OCI-LY1 (cell line): ENCODE results near the gene C17orf100.

Source experiments
- H2AFZ ChIP-seq: fragments of 200-600 bp; sonication (generic), shearing (Covaris generic); 2 replicates; pipeline ENCODE4 v1.6.0; 2014; ENCODE audit warnings: antibody characterized with exemption, mild to moderate bottlenecking, low read length
- H3F3A ChIP-seq: fragments of 200-600 bp; sonication (generic), shearing (Covaris generic); 2 replicates; pipeline ENCODE4 v1.6.0; 2014; ENCODE audit warnings: mild to moderate bottlenecking, antibody characterized with exemption, low read length, moderate library complexity; ENCODE audit not compliant: insufficient read depth
- H3K27ac ChIP-seq: fragments of 200-600 bp; sonication (generic); 2 replicates; pipeline ENCODE4 v1.5.1; 2014; ENCODE audit warnings: low read length, mixed run types, mild to moderate bottlenecking, low read depth; ENCODE audit not compliant: poor library complexity, severe bottlenecking
- H3K27me3 ChIP-seq: fragments of 200-600 bp; sonication (generic); 2 replicates; pipeline ENCODE4 v1.6.0; 2014; ENCODE audit warnings: antibody characterized with exemption, mild to moderate bottlenecking, low read length, moderate library complexity; ENCODE audit not compliant: insufficient read depth
- H3K36me3 ChIP-seq: fragments of 200-600 bp; sonication (generic); 2 replicates; pipeline ENCODE4 v1.6.1; 2014; ENCODE audit warnings: mild to moderate bottlenecking, antibody characterized with exemption, low read length, moderate library complexity, mixed read lengths; ENCODE audit not compliant: insufficient read depth
- H3K4me1 ChIP-seq: fragments of 200-600 bp; sonication (generic); 2 replicates; pipeline ENCODE4 v1.5.1; 2014; ENCODE audit warnings: mild to moderate bottlenecking, low read length, moderate library complexity; ENCODE audit not compliant: insufficient read depth, severe bottlenecking
- H3K4me2 ChIP-seq: fragments of 200-600 bp; sonication (generic), shearing (Covaris generic); 2 replicates; pipeline ENCODE4 v1.6.1; 2014; ENCODE audit warnings: low read length
- H3K4me3 ChIP-seq: fragments of 200-600 bp; sonication (generic); 2 replicates; pipeline ENCODE4 v1.5.1; 2014; ENCODE audit warnings: low read length, low read depth, mild to moderate bottlenecking, mixed read lengths; ENCODE audit not compliant: poor library complexity, severe bottlenecking
- H3K79me2 ChIP-seq: fragments of 200-600 bp; shearing (Covaris generic); 2 replicates; pipeline ENCODE4 v1.6.1; 2016; ENCODE audit warnings: mixed run types, low read length, mixed read lengths; ENCODE audit not compliant: insufficient read depth
- H3K9ac ChIP-seq: fragments of 200-600 bp; sonication (generic), shearing (Covaris generic); 2 replicates; pipeline ENCODE4 v1.6.1; 2014; ENCODE audit warnings: mild to moderate bottlenecking, low read length, mixed read lengths
- H3K9me2 ChIP-seq: fragments of 200-600 bp; sonication (generic), shearing (Covaris generic); 2 replicates; pipeline ENCODE4 v1.6.1; 2014; ENCODE audit warnings: low read depth, mild to moderate bottlenecking, low read length, mixed read lengths
- H3K9me3 ChIP-seq: fragments of 200-600 bp; shearing (Covaris generic); 2 replicates; pipeline ENCODE4 v1.6.1; 2014; ENCODE audit warnings: low read length, mixed read lengths
- H4K20me1 ChIP-seq: fragments of 200-600 bp; sonication (generic), shearing (Covaris generic); 2 replicates; pipeline ENCODE4 v1.6.0; 2016; ENCODE audit warnings: mild to moderate bottlenecking, low read length; ENCODE audit not compliant: insufficient read depth
- EZH2 ChIP-seq: fragments of 200-600 bp; sonication (generic), shearing (Covaris generic); IDR thresholded peaks from 2 replicates; pipeline ENCODE4 v1.8.0; 2017; ENCODE audit warnings: borderline replicate concordance, mixed run types, mild to moderate bottlenecking, antibody characterized with exemption, low read length, moderate library complexity, mixed read lengths
- TF ChIP-seq, protein P1 (sequence below): fragments of 200-600 bp; sonication (generic), shearing (Covaris generic); IDR thresholded peaks from 2 replicates; pipeline ENCODE4 v1.5.1; 2017; ENCODE audit warnings: mild to moderate bottlenecking, antibody characterized with exemption, low read length, moderate library complexity, mixed read lengths

Gene C17orf100

GRCh38 chr17:6675201-6675825, 23.8 kb downstream of the C17orf100 start:
- TF ChIP-seq EZH2 = no peak
- TF ChIP-seq, protein P1, sequence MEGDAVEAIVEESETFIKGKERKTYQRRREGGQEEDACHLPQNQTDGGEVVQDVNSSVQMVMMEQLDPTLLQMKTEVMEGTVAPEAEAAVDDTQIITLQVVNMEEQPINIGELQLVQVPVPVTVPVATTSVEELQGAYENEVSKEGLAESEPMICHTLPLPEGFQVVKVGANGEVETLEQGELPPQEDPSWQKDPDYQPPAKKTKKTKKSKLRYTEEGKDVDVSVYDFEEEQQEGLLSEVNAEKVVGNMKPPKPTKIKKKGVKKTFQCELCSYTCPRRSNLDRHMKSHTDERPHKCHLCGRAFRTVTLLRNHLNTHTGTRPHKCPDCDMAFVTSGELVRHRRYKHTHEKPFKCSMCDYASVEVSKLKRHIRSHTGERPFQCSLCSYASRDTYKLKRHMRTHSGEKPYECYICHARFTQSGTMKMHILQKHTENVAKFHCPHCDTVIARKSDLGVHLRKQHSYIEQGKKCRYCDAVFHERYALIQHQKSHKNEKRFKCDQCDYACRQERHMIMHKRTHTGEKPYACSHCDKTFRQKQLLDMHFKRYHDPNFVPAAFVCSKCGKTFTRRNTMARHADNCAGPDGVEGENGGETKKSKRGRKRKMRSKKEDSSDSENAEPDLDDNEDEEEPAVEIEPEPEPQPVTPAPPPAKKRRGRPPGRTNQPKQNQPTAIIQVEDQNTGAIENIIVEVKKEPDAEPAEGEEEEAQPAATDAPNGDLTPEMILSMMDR = no peak
- Histone ChIP-seq H3K27ac (no peak overlapping the region), H3K4me2 (no peak overlapping the region), H3K9me3 (no peaks in the 10 kb centered on the region), H3K4me3 (no peak overlapping the region), H3K4me1 (no peaks in the 10 kb centered on the region), H3K9me2 (no peaks in the 10 kb centered on the region), H4K20me1 (no peaks in the 10 kb centered on the region), H2AFZ (no peak overlapping the region), H3K9ac (no peak overlapping the region), H3F3A (no peaks in the 10 kb centered on the region), H3K27me3 (no peaks in the 10 kb centered on the region), H3K36me3 (no peaks in the 10 kb centered on the region), H3K79me2 (no peaks in the 10 kb centered on the region)

GRCh38 chr17:6676802-6677157, 25.2 kb downstream of the C17orf100 start:
- Histone ChIP-seq H2AFZ (no peak overlapping the region), H3K79me2 (no peaks in the 10 kb centered on the region), H3K27me3 (no peaks in the 10 kb centered on the region), H4K20me1 (no peaks in the 10 kb centered on the region), H3K9me2 (no peaks in the 10 kb centered on the region), H3K9ac (no peak overlapping the region), H3F3A (no peaks in the 10 kb centered on the region), H3K4me2 (no peak overlapping the region), H3K36me3 (no peaks in the 10 kb centered on the region), H3K4me3 (no peak overlapping the region), H3K9me3 (no peaks in the 10 kb centered on the region), H3K4me1 (no peaks in the 10 kb centered on the region), H3K27ac (no peak overlapping the region)
- TF ChIP-seq EZH2 = no peak
- TF ChIP-seq, protein P1 = no peak

- Histone ChIP-seq H2AFZ (no peak overlapping the region), H3K4me1 (no peaks in the 10 kb centered on the region), H3K4me2 (no peak overlapping the region), H3K9me2 (no peaks in the 10 kb centered on the region), H3K9ac (no peak overlapping the region), H3K4me3 (no peak overlapping the region), H3K36me3 (no peaks in the 10 kb centered on the region), H3K27me3 (no peaks in the 10 kb centered on the region), H3K9me3 (no peaks in the 10 kb centered on the region), H3F3A (no peaks in the 10 kb centered on the region), H4K20me1 (no peaks in the 10 kb centered on the region), H3K27ac (no peak overlapping the region), H3K79me2 (no peaks in the 10 kb centered on the region)
- TF ChIP-seq, protein P1 = no peak
- TF ChIP-seq EZH2 = no peak
These were observed 25.7 kb downstream of the C17orf100 start for GRCh38 chr17:6677158-6677831.
